HEK293T (cell line): ENCODE measurements around the gene NIP7.

Source experiments
- CTCF ChIA-PET: fragments of 350-600 bp; formaldehyde crosslinking; extraction: SDS; loops from one replicate; lab custom pipeline; 2021; ENCODE audit warnings: antibody characterized with exemption, inconsistent platforms; lab: Yijun Ruan, JAX
- POLR2A ChIA-PET: fragments of 350-600 bp; formaldehyde crosslinking; extraction: SDS; loops from one replicate; lab custom pipeline; 2020; ENCODE audit warnings: antibody characterized with exemption, inconsistent platforms; lab: Yijun Ruan, JAX
- DNase-seq: peaks from one replicate; pipeline ENCODE4 v3.0.0; 2012; ENCODE audit warnings: mixed read lengths; ENCODE audit errors: extremely low spot score
- ARNT ChIP-seq: fragments of 450-650 bp; IDR thresholded peaks from 2 replicates; pipeline ENCODE4 v1.6.1; 2017; ENCODE audit warnings: mild to moderate bottlenecking
- ELF4 ChIP-seq: fragments of 450-650 bp; IDR thresholded peaks from 2 replicates; pipeline ENCODE4 v1.6.1; 2017; ENCODE audit warnings: antibody characterized with exemption
- SP1 ChIP-seq: fragments of 450-650 bp; IDR thresholded peaks from 2 replicates; pipeline ENCODE4 v1.6.1; 2017
- ZNF384 ChIP-seq: fragments of 450-650 bp; IDR thresholded peaks from 2 replicates; pipeline ENCODE4 v1.6.1; 2016

Gene NIP7

GRCh38 chr16:69384974-69385373, 45.4 kb downstream of the NIP7 start:
- POLR2A ChIA-PET = interaction anchor here (0.8 to 1.0 kb wide), 2 partner anchors 38 to 369 kb away, joined by 3 read pairs; no protein-coding TSS in a partner anchor
- TF ChIP-seq ARNT = no peak
- TF ChIP-seq ZNF384 = no peak
- no peak for TF ChIP-seq SP1
- no peak for DNase-seq
- CTCF ChIA-PET = interaction anchor here (0.7 kb wide), 1 partner anchor 148 kb away, joined by 3 read pairs; no protein-coding TSS in a partner anchor

DNA sequence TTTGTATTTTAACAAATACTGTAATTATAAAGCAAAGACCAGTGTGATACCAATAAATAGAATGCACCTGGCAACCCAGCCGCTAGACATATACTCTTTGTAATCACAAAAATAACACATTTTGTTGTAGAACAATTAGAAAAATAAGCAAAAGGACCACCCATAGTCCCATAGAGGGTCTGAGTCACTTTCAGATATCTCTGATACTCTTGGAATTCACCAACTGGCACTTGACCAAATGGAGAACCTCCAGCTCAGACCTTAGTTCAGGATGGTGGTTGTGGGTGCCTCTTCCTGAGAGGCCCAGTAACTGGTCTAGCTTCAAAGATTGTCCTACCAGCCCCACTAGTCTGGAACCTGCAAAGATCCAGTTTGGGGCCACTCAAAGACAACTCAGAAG, 47.0 kb downstream of the NIP7 start:
- ChIA-PET CTCF (no interaction called here), POLR2A (no interaction called here)
- no peak for TF ChIP-seq ELF4
- no peak for DNase-seq
